HG02981 (cell line): Measurements from ENCODE around the gene UBE2D1.
A peak's percentile ranks its signal among the peaks of the same experiment; 100 is the strongest.
"Not testable (repeated sequence)": the region's sequence is repeated elsewhere in the genome, so short reads cannot be mapped to it uniquely, and the experiment has no call there.

Experiments used
- ATAC-seq: cut with Tn5 transposase; IDR thresholded peaks from one replicate; pipeline ENCODE4 v1.9.1; 2021; ENCODE audit warnings: mild to moderate bottlenecking, moderate library complexity; ENCODE audit not compliant: unreplicated experiment

UBE2D1 gene

DNA sequence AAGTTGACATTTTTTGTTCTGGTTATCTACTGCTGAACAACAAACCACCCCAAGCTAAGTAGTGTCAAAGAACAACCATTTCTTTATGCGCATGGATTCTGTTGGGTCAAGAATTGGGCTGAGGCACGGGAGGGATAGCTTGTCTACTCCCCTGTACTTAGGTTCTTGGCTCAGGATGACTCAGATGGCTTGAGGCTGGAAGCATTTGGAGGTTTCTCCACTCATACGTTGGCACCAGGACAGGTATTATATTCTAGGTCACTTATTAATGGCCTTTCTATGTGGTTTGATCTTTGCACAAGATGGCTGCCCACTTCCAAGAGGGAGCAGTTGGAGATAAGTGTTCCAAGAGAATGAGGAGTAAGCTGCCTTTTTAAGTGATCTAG is 38.6 kb downstream of the UBE2D1 start:
- no peak for ATAC-seq

DNA sequence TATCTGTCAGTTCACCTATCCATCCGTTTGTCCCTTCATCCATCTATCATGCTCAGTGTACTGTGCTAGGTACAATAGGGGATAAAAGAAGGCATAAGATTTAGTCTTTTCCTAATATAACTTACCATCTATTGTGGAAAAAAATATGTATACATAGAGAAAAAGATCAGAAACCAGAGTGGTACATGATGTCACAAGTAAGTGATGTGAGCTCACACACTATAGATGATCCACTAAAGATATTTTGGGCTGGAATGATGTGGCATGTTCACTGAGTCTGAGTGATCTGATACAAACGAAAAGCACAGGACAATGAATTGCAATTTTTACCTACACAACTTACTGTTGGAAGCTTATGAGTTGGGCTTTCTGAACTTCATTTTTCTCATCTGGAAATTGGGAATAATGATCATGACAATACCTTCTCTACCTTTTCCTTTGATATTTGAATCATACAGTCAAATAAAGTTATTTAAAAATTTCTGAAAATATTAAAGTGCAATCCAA is 47.7 kb downstream of the UBE2D1 start:
- ATAC-seq = no peak

- ATAC-seq = peak; percentile 71
These were observed 49.3 kb downstream of the UBE2D1 start for GRCh38 chr10:58384095-58384494.

DNA sequence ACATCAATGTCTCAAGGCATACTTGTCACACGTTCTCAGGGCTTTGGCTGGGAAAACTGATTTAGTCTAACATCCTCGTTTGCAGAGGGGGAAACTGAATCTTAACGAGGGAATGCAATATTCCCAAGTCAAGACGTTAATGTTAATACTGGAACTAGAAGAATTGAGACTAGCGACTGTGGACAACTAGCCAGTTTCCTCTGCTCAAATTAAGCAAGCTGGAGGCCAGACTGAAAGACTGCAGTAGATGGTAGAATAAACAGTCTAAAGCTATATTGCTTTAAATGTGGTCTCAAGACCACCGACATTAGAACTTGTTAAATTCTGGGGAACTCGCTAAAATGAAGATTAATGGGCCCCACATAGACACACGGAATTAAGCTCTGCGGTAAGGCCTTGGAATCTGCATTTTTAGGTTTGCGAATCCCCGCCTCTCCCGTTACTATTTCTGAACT is 49.8 kb downstream of the UBE2D1 start:
- peak; percentile 0 for ATAC-seq

- ATAC-seq = peak; percentile 67
These were observed 50.4 kb downstream of the UBE2D1 start, which contains the start of gene TFAM for GRCh38 chr10:58384999-58385783. TFAM (plus strand) TSS chr10:58385410; CDS start chr10:58385548, 138 bp downstream.

GRCh38 chr10:58385784-58386112 is 50.9 kb downstream of the UBE2D1 start:
- ATAC-seq = peak; percentile 5

GRCh38 chr10:58389024-58389423 is 54.2 kb downstream of the UBE2D1 start:
- no peak for ATAC-seq

DNA sequence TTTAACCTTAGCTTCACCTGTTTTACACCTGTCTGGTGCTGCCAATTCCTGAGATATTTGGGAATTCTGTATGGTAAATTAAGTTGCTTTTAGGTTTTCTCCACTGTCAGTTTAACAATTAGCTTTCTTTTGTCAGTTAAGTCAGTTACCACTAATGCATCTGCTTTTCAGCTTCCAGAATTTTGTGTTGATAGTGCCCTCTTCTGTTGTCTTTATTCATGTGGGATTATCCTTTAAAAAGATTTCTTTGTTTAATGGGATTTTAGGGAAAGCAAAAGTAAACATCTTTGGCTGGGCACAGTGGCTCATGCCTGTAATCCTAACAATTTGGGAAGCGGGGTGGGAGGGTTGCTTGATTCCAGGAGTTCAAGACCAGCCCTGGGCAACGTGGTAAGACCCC is 58.5 kb downstream of the UBE2D1 start:
- ATAC-seq = no peak

- ATAC-seq = no peak
These were observed 59.7 kb downstream of the UBE2D1 start for GRCh38 chr10:58394471-58394870.

DNA sequence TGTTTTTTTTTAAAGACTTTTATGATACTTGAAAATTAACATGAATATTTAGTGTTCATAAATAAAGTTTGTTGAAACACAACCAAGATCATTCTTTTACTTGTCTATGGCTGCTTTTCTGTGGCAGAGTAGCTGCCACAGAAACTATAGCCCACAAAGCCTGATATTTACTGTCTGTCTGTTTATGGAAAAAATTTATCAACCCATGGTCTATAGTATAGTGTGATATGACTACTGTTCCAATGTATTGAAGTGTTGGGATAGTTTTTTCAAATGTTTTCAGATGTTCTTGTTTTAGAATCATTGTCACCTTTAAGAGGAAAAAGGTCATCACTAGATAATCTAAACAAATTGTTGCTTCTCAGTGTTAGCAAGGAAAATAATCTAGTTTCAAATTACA is 61.3 kb downstream of the UBE2D1 start:
- ATAC-seq = no peak

- no peak for ATAC-seq
These were observed 63.0 kb downstream of the UBE2D1 start for GRCh38 chr10:58397830-58398229.

- ATAC-seq = no peak
These were observed 64.6 kb downstream of the UBE2D1 start for GRCh38 chr10:58399410-58399809.

- ATAC-seq = no peak
These were observed 65.8 kb downstream of the UBE2D1 start for GRCh38 chr10:58400609-58401008.

DNA sequence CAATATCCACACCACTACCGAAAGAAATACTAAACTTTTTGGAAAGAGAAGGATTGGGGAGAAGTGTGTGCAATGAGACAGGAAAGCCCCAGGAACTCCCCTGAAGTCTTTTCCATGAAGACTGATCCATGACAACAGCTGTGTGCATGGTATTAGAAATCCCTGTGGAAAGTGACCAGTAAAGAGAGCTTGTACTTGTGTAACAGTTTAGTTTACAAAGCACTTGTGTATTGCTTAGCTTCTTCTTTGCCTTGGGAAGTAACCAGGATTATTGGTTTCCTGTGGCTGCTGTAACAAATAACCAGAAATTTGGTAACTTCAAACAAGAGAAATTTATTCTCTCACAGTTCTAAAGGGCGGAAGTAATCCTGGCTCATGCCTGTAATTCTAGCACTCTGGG is 69.2 kb downstream of the UBE2D1 start:
- ATAC-seq = no peak

- ATAC-seq = no peak
These were observed 75.3 kb downstream of the UBE2D1 start for GRCh38 chr10:58409956-58410610.

GRCh38 chr10:58412502-58412961 is 77.7 kb downstream of the UBE2D1 start:
- ATAC-seq = no peak

GRCh38 chr10:58414270-58415041 is 79.7 kb downstream of the UBE2D1 start:
- ATAC-seq = no peak

DNA sequence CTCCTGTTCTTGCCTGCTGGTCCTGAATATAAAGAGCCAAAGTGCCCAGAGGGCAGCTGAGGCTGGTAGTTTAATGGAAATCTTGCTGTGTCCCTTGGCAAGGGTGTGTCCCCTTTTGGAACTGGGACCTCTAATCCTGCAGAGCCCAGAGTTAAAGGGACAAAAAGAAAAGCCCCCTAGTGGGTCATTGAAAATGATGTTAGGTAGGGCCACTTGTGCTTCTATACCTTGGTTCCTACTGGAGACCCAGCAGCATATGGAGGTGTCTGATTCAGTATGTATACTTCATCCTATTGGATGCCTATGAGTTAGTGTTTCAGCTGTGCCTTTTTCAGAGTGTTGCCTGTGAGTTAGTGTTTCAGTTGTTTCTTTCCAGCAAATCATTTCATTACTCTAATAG is 81.0 kb downstream of the UBE2D1 start:
- ATAC-seq = no peak

DNA sequence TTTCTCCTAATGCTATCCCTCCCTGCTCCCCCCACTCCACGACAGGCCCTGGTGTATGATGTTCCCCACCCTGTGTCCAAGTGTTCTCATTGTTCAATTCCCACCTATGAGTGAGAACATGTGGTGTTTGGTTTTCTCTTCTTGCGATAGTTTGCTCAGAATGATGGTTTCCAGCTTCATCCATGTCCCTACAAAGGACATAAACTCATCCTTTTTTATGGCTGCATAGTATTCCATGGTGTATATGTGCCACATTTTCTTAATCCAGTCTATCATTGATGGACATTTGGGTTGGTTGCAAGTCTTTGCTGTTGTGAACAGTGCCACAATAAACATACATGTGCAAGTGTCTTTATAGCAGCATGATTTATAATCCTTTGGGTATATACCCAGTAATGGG is 83.1 kb downstream of the UBE2D1 start:
- not testable (repeated sequence) for ATAC-seq
